Suprapubic skin (tissue), 3 donors: ENCODE measurements around the gene PDE6C.

Experiments
- EP300 ChIP-seq: sonication (generic); formaldehyde crosslinking; IDR thresholded peaks from one replicate; pipeline ENCODE4 v1.6.1; 2017; ENCODE audit warnings: antibody characterized with exemption
- POLR2A ChIP-seq, 2 donors: fragments of 450-650 bp; IDR thresholded peaks; one replicate each; pipeline ENCODE4 v1.6.1; 2017; ENCODE audit warnings: antibody characterized with exemption in 2 of 2, mild to moderate bottlenecking in 2 of 2, moderate library complexity in 2 of 2
- TF ChIP-seq, protein P1 (sequence below), 2 donors: fragments of 200-600 bp in 1 of 2; fragments of 450-650 bp in 1 of 2; sonication (generic) in 1 of 2; IDR thresholded peaks; one replicate each; pipeline ENCODE4 v1.5.1; 2016 to 2019; ENCODE audit warnings: antibody characterized with exemption in 2 of 2, mild to moderate bottlenecking in 1 of 2, moderate library complexity in 1 of 2

DNA sequence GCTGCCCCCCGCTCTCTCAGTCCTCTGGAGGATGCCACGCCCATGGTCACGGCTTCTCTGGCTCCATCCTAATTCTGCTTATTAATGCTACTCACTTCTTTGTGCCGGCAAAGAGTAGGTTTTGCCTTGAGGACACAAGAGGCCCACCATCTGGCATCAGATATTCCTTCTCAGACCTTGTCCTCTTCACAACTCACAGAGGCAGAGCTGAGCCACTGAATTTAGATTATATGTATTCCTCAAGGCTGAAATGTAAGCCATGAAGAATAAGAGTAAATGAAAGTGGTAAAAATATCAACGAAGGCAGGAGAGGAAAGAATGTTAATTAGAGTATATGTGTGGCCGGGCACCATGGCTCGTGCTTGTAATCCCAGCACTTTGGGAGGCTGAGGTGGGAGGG is 17.8 kb upstream of the PDE6C start:
- TF ChIP-seq, protein P1, sequence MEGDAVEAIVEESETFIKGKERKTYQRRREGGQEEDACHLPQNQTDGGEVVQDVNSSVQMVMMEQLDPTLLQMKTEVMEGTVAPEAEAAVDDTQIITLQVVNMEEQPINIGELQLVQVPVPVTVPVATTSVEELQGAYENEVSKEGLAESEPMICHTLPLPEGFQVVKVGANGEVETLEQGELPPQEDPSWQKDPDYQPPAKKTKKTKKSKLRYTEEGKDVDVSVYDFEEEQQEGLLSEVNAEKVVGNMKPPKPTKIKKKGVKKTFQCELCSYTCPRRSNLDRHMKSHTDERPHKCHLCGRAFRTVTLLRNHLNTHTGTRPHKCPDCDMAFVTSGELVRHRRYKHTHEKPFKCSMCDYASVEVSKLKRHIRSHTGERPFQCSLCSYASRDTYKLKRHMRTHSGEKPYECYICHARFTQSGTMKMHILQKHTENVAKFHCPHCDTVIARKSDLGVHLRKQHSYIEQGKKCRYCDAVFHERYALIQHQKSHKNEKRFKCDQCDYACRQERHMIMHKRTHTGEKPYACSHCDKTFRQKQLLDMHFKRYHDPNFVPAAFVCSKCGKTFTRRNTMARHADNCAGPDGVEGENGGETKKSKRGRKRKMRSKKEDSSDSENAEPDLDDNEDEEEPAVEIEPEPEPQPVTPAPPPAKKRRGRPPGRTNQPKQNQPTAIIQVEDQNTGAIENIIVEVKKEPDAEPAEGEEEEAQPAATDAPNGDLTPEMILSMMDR (IDR thresholded peaks at IDR 0.05) = no peak
- no peak for TF ChIP-seq EP300
- TF ChIP-seq POLR2A (IDR thresholded peaks at IDR 0.05) = no peak
